UCSD-AML1 (cell line): Measurements from ENCODE around the gene FAM25G.
"Not testable (repeated sequence)": the region's sequence is repeated elsewhere in the genome, so short reads cannot be mapped to it uniquely, and the experiment has no call there.

Experiments
- DNase-seq: peaks from one replicate; lab custom pipeline; 2025; ENCODE audit not compliant: unreplicated experiment; lab: John Stamatoyannopoulos, UW

The FAM25G gene

DNA sequence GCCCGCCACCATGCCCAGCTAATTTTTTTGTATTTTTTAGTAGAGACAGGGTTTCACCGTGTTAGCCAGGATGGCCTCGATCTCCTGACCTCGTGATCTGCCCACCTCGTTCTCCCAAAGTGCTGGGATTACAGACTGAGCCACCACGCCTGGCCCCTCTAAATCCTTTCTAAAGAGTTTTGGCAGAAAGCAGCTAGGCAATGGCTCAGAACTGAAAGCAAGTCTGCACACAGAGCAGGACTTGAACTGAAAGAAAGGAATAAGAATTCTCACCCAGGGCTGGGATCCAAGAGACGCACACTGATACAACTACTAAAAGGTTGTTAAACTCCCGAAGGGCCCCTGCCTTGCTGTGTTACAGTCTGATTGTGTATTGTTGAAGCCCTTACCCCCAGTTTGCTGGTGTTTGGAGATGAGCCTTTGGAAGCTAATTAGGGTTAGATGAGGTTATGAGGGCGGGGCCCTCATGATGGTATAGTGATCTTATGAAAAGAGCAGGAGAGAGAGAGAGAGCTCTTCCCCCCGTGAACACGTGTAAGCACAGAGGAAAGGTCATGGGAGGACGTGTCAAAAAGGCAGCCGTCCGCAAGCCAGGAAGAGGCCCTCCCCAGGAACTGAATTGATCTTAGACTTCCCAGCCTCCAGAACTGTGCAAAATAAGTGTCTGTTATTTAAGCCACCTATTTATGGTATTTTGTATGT lies 26.1 kb downstream of the FAM25G start:
- not testable (repeated sequence) for DNase-seq

DNA sequence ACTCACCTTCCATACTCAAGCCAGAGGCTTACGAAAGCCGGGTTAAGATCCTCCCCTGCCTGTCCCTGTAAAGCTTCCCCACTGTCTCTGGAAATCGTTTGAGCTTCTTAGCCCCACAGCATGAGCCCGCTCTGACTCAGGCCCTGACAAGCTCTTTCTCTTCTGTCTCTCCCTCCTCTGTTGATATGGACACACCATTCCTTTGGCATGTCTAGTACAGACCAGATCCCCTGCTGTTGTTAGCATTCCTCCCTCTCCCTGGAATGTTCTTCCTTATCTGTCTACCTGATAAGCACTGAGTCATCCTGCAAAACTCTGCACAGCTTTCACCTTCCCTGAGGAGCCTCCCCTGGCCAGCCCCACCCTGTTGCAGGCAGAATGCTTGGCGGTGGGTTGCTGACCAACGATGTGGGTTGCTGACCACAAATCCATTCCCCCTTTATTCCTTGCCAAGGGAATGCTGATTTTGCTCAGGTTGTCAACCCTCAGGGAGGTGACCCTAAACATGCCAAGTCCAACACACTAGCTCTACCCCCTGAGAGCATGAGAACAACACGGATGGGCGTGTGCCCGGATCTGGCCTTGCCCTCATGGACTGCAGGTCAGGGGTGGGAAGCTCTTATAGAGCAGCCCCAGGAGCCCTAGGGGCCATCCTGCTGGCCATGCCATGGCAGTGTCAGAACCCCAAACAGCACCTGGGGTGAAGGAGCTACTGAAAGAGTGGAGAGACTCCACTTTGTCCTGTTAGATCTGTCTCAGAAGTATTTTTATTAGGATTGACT lies 28.7 kb downstream of the FAM25G start:
- not testable (repeated sequence) for DNase-seq

DNA sequence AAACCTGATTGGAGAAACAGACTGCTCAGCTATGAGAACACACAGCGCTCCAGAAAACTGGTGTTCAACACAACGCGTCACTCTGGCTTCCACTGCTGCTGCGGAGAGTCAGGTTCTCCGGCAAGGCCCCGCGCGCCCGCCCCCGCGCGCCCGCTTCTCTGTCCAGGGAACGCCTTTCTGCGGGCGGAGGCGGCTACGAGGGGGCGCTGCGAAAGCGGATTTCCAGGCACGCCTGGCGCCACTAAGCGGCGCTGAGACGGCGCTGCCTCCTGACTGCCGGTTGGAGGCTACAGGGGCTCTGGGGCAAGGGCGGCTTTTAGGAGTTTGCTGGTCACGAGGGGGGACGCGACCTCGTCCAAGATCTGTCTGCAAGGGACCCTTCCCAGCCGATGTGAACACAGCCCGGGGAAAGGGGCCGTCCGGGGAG lies 30.2 kb downstream of the FAM25G start:
- DNase-seq = peak; percentile 16

DNA sequence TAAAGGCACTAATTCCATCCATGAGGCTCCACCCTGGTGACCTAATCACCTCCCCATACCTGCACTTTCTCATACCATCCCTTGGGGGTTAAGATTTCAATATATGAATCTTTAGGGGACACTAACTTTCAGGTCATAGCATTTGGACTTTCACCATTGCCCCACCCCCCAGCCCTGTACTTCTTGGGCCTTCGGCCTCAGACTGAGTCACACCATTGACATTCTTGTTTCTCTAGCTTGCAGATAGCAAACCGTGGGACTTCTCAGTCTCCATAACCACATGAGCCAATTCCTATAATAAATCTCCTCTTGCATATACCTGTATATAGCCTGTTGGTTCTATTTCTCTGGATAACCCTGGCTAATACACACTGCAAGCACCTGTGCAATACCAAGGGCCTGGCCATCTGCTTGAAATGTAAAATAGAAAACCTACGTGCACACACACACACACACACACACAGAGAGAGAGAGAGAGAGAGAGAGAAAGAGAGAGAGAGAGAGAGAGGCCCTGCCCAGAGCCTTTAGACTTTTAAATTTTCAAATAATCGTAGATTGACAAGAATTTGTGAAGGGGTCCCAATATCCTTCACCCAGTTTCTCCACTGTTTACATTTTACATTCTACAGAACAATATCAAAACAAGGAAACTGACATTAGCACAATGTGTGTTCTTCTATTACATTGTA lies 32.9 kb downstream of the FAM25G start:
- DNase-seq = no peak

DNA sequence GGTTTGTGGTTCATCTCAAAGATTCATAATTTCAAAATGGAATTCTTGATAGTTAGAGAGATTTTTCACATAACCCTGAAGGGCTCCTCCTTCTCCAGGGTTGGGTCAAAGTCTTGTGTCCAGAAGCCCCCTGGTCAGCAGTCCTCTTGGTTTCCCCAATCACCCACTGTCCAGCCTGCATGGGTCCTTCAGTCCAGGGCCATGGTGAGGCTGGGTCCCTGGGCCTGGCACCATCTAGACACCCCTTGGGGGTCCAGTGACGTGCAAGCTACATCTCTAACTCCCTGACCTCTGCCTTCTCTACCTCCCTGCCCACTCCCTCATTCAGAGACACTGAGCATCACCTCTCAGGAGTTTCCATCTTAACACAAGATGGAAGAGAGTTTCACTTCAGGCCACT lies 33.7 kb downstream of the FAM25G start:
- no peak for DNase-seq

DNA sequence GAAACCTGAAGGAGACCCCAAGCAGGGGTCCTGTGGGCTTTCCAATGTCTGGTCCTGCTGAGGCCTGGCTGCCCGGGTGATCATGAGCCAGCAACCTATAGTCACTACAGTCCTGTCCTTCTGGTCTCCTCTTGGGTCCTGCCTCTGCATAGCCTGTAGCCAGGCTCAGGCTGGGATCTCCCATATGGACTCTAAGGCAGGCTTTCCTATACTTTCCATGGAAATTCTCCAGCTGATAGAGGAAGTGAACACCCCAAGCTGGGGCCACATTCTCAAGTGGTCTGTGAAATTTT lies 34.0 kb downstream of the FAM25G start:
- DNase-seq = no peak

DNA sequence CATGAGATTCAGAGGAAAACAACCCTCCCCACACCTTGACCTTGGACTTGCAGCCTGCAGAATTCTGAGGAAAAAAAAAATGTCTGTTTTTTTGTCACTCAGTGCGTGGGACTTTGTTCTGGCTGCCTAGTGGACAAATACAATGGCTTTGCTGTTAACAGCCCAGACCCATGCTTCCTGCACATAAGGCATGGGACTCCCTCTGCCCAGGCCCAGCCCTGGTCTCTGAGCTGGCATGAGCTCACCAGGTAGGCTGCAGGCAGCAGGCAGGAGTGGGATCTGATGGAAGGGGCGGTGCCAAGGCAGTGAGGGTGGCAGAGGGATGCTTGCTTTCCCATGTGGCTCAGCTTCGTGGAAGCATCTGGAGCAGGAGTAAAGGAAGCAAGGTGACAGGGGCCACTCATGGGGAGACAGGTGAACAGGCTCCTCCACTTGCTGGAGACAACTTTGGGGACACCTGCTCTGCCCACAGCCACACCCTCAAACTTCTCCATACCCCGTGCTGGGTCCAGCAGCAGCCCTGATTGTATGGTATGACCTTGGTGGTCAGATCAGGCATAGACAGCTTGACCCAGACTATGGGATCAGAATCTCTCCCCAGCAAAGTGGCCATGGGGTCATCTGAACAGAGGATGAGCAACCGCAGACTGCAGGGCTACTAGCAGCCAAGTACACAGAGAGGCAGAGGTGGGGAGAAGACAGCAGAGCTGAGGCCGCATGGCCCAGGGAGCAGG lies 34.5 kb downstream of the FAM25G start:
- no peak for DNase-seq

DNA sequence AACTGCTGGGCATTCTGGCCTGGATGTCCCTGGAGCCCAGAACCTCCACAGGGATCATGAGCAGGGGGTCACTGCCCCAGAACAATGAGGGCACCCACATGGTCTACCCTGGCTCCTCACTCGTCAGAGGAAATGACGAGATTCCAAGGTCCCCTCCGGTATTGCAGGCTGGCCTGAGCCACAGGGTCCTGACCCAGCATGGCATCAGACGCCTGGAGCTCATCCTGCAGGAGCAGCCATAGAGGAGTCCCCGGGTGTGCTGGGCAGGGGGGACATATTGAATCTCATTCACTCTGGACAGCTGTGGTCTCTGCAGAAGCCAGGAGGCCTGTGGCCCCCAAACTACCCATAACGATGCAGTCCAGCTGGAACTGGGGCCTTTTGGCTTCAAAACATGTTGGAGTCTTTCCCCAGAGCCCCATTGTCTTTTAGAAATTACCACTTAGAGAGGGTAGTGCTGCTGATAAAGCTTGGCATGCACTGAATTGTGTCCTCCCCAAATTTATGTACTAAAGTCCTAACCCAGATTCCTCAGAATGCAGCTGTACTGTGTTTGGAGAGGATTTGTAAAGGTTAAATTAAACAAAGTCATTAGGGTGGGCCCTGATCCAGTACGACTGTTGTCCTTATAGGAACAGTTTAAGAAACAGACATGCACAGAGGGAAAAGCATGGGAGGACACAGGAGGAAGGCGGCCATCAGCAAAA lies 35.3 kb downstream of the FAM25G start:
- DNase-seq = no peak

DNA sequence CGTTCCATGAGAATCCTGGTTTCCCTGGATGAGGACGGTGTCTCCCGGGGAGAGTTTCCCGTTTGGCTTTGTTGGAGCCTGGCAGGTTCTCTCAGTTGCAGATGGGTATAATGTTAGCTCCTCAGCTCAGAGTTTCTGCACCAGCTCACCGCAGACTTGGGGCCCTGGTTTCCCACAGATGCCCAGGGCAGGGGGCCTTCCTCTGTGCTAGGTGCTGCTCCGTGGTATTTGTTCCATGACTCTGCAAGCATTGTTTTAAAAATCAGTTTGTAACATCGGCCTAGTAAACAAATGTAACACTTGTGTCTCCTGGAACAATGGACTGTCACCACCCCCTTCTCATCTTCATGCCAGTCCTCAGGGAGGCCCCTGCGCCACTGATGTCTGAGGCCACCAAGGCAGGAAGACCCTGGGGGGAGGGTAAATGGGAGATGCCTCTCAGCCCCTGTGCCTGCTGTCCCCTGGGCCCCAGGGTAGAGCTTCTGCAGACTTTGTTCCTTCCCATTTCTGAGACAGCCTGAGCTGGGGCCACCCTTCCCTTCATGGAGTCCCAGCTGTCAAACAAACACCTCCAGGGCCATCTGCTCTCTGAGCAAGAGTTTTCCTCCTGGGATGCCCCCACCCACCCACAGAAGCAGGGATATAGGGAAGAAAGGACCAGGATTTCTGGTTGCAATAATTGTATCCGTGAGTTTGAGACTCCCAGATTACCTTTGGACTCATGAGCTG lies 36.0 kb downstream of the FAM25G start:
- not testable (repeated sequence) for DNase-seq

DNA sequence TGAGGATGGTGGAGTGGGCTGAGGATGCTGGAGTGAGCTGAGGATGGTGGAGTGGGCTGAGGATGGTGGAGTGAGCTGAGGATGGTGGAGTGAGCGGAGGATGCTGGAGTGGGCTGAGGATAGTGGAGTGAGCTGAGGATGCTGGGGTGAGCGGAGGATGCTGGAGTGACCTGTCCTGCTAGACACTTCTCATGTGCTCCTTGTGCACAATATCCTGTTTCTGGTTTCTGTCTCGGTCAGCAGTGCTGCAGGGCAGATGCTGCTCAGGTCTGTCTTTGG lies 36.8 kb downstream of the FAM25G start:
- no peak for DNase-seq

DNA sequence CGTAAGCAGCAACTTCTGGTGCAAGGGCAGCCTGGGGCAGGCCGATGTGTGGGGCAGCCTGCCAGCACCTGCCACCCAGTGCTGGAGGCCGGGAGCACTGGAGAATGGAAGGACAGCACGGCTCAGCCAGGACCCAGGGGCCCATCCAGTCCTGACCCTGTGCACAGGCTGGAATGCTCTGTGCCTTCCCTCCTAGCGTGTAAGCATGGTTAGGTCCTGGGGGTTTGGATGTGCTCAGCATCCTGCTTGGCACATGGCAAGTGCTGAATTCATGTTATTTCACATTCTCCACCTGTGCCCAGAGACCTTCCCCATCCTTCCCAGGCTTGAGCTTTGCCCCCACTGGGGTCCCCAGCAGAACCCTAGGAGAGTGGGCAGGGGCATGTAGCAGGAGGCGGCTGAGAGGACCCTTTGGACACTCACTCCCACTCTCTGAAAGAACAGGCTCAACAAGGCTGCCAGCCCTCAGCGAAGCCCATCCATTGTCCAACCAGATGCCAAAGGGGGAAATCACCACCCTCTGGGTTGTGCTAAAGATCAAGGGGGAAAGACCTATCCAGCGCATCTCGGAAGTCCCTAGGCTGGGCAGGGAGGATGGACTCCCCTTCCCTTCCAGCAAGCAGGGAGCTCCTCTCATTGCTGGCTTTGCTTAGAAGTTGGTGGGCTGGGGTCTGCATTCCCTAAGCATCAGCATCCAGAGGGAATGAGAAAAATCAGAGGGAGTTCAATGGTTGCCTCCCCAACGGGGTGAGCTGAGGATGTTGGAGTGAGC lies 37.3 kb downstream of the FAM25G start:
- DNase-seq = no peak

DNA sequence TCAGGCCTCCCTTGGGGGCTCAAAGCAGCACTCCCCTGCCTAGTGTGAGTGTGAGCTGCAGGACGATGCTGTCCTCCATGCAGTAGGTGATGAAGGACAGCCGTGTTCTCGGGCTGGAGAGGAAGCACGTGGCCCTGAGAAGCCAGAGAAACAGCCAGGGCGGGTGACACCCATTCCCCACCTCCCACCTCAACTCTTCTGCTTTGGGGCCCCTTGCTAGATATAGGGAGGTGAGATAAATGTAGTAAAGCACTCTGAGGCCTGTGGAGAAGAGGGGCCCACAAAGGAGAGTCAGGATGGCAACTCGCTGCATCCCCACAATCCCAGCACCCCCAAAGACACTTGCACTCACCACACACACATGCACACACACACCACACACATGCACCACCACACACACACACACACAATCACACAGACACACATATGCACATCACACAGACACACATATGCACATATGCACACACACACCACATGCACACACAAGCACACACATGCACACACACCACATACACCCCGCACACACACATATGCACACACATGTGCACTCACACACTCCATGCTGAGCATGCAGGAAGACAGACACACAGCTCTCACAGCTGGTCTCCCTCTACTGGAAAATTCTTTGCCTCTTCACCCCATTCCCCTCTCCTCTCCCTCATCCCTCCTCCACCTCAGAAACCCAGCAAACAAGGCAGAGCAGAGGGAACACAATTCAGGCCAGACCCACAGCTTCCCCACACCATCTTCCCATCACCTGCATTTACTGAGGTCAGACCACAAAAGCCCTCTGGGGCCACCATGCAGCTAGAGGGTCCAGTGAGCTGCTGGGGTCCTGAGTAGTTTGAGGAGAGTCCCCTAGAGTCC lies 38.1 kb downstream of the FAM25G start:
- no peak for DNase-seq

DNA sequence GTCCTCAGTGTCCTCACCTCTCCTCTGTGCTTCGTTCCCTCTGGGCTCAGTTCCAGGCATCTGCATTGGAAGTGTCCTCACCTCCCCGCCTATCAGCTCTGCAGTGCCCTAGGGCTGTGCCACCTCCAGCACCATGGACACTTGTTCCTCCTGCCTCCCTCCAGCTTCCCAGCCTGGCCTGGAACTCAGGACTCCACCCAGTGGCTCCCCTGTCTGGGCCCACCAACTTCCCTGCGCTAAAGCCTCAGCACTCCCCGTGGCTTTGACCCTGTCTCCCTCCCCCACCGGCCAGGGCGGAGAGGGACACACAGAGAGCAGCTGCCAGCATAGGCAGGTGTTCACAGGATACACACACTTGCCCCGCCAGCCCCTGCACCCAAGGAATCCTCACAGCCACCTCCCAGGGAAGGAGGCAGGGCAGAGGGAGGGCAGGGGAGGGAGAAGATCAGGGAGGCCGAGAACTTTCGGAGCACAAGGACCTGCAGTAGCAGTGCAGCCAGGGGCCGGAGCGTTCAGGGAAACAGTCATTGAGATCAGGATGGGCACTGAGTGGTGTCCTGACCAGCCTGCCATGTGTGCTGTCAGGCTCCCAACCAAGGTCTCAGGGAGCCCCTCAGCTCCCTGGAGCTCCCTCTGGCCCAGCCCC lies 38.9 kb downstream of the FAM25G start:
- no peak for DNase-seq

DNA sequence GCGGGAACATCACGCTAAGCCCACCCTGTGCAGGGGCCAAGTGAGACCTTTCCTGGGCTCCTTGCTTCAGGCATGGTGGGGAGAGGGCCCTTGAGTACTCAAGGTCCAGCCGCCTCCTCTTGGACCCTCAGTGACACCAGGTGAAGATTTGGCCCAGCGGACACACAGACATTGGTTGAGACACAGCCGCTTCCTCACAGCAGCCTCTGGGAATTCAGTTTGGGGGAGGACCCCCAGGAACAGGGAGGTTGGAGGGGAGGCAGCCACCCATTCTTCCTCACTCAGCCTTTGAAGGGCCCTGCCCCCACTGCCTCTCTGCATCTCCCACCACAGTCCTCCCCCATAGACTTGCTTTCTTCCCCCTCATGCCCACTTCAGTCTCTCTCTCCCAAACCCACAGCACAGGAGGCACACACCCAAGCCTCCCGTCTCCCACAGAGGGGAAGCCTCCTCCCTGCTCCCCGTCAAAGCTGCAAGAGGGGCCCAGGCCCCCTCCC lies 39.5 kb downstream of the FAM25G start:
- no peak for DNase-seq

DNA sequence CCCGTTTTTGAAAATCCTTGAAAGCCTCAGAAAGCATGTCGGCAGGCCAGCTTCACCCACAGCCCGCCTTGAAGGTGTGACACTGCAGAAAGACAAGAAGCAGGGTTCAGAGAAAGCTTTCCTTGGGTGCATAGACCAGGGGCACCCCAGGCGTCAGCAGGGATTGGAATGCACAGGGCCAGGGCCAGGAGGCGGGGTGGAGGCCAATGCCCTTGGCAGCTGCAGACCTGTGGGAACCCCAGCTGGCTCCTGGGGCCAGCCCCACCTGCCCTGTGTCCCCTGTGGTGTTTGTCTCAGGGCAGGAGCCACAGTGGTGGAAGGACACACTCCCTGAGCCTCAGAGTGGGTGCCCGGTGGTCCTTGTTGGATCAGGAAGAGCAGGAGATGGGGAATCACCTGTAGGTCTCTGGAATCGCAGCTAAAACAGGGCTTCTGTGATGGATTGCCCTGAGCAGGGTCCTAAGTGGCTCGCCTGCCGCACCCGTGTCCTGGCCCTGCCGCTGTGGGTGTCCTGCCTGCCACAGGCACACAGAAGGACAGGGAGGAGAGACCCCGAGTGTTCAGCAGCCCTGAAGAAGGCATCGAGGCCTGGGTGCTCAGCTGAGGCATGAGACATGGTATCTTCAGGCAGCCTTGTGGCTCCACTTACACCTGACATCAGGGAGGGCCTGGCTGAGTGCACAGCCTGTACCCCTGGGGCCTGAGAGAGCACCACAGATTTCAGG lies 40.1 kb downstream of the FAM25G start:
- DNase-seq = no peak

DNA sequence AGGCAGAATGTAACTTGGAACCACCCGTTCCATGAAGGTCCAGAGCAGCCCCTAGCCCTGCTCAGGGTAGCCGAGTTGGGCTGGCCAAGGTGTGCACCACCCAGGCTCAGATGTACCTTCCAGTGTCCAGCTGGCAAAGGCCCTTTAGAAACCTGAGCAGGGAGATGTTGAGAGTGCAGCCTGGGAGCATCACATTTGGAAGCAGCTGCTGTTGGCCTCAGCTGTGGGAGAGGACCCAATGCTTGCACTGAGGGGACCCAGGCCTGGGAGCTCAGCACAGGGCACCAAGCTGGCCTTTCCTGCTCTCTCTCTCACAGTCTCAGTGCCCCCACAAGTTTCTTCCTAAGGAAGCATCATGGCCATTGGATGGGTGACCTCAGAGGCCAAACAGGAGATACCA lies 41.1 kb downstream of the FAM25G start:
- no peak for DNase-seq

DNA sequence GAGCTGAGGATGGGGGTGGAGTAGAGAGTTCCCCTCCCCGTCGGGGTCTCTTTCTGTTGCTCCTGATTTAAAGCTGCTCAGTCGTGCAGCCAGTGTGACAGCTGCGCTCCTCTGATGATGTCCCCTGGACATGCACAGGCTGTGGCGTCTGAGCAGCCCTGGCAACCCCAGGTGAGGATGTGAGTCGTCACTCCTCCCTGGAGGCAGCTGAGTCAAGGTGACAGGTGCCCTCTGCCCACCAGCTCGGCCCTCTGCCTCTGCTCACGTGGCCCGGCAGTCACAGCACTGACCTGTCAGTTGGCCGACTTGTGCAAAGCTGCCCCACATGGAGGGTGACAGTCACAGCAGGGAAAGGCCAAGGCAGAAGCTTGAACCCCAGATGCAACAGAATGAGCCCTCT lies 41.5 kb downstream of the FAM25G start:
- DNase-seq = no peak
